Measurements from ENCODE around the gene FGF14.

DNA sequence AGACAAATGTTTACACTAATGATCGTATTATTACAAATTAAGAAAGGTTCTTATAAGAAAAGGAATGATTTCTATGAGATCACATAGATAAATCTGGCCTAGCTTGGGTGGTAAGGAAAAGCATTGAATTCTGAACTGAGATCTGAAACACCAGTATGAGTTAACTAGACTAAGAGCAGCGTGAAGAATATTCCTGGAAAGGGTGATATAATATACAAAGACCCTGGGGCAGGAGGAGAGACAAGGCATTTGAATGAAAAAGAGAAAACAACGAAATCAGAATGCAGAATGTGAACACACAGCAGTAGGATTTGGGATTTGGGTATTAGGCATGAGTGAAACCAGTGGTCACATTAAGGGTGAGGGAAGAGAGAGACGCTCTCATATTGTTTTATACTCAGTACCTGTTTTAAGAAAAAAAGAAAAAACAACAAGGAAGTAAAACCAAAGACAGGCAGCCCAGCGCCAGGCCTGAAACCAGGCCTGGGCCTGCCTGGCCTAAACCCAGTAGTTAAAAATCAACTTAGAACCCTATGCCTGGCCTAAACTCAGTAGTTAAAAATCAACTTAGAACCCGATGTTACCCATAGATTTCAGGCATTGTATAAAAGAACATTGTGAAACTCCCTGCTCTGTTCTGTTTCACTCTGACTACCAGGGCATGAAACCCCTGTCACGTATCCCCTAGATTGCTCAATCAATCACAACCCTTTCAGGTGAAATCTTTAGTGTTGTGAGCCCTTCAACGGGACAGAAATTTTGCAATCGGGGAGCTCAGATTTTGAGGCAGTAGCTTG lies 662.3 kb downstream of the FGF14 start:
- TF ChIP-seq CTCF (IDR thresholded peaks at IDR 0.05) (no peak), POLR2A (IDR thresholded peaks at IDR 0.05) (no peak)
